Panc1 (cell line): ENCODE results near the gene B4GALT6. TPM values are rescaled to one million over a fixed set of nuclear protein-coding genes. Genes with fewer than 3 reads are reported as not detected.
A peak's percentile ranks its signal among the peaks of the same experiment; 100 is the strongest.

Source experiments
- ATAC-seq: fragments of 200-7000 bp; cut with Tn5 transposase; 2 replicates; pipeline ENCODE4 v1.9.1; 2020; ENCODE audit warnings: mild to moderate bottlenecking, moderate library complexity
- BruUV-seq: library from RNA; stranded (reverse); fragments of 400-500 nt; replicated peaks from 2 replicates; lab custom pipeline; 2021; lab: Mats Ljungman, UMichigan
- CTCF ChIA-PET: fragments of 300-600 bp; sonication (Branson Sonifier 250); formaldehyde crosslinking; loops from one replicate; lab custom pipeline; 2022; ENCODE audit warnings: antibody characterized with exemption; lab: Charles Lee
- POLR2A ChIA-PET: fragments of 300-600 bp; sonication (Branson Sonifier 250); formaldehyde crosslinking; loops from one replicate; lab custom pipeline; 2022; ENCODE audit warnings: antibody characterized with exemption; lab: Charles Lee
- DNase-seq: peaks from one replicate; pipeline ENCODE4 v3.0.0-alpha.2; 2010; ENCODE audit warnings: low read depth, low spot score
- H3K27ac ChIP-seq: 2 replicates; pipeline ENCODE4 v1.5.1; 2011; ENCODE audit warnings: mild to moderate bottlenecking, low read length, inconsistent platforms
- H3K27me3 ChIP-seq: fragments of 200-500 bp; sonication (Bioruptor generic); 2 replicates; pipeline ENCODE4 v1.6.0; 2014; ENCODE audit warnings: low read length, inconsistent platforms; ENCODE audit not compliant: control insufficient read depth, insufficient read depth
- H3K36me3 ChIP-seq: fragments of 200-500 bp; sonication (Bioruptor generic); 2 replicates; pipeline ENCODE4 v1.5.1; 2014; ENCODE audit warnings: inconsistent platforms, mild to moderate bottlenecking, low read length, moderate library complexity; ENCODE audit not compliant: control insufficient read depth, insufficient read depth
- H3K4me1 ChIP-seq: 2 replicates; pipeline ENCODE4 v1.5.1; 2011; ENCODE audit warnings: inconsistent platforms, mild to moderate bottlenecking, low read length, moderate library complexity; ENCODE audit not compliant: control insufficient read depth, insufficient read depth
- H3K4me3 ChIP-seq, 2 experiments: 2 replicates each; pipeline ENCODE4 v1.5.1; 2011 to 2012; ENCODE audit warnings: low read depth in 2 of 2, low read length in 2 of 2, mild to moderate bottlenecking in 2 of 2, inconsistent platforms in 1 of 2, moderate library complexity in 1 of 2
- H3K9me3 ChIP-seq: fragments of 200-500 bp; sonication (Bioruptor generic); 2 replicates; pipeline ENCODE4 v1.5.1; 2014; ENCODE audit warnings: low read depth, mild to moderate bottlenecking, inconsistent platforms, low read length, moderate library complexity; ENCODE audit not compliant: control insufficient read depth, insufficient read depth
- POLR2AphosphoS5 ChIP-seq: IDR thresholded peaks from 2 replicates; pipeline ENCODE4 v1.6.1; 2012; ENCODE audit warnings: mild to moderate bottlenecking, low read depth, low read length, moderate library complexity
- REST ChIP-seq, 2 experiments: IDR thresholded peaks; 2 replicates each; pipeline ENCODE4 v1.6.1; 2011 to 2012; ENCODE audit warnings: low read depth in 2 of 2, control low read depth in 1 of 2, low read length in 1 of 2, mild to moderate bottlenecking in 1 of 2, moderate library complexity in 1 of 2; ENCODE audit not compliant: insufficient read depth in 1 of 2
- SIN3A ChIP-seq: IDR thresholded peaks from 2 replicates; pipeline ENCODE4 v1.6.1; 2012; ENCODE audit warnings: low read depth, mild to moderate bottlenecking, low read length, moderate library complexity, borderline replicate concordance; ENCODE audit not compliant: insufficient read depth
- TCF7L2 ChIP-seq: IDR thresholded peaks from 2 replicates; pipeline ENCODE4 v1.6.1; 2011; ENCODE audit warnings: mild to moderate bottlenecking, low read depth, low read length, inconsistent platforms
- in situ Hi-C: cut with HindIII; loops from 2 replicates; pipeline ENCODE4 v1.10.0; 2016; ENCODE audit warnings: low sequenced_read_pairs, low pct_unique_long_range_greater_than_20kb
- intact Hi-C: fragments of 100-400 bp; cut with micrococcal nuclease; formaldehyde crosslinking; loops from one replicate; pipeline ENCODE4 v1.10.0; 2022; ENCODE audit not compliant: unreplicated experiment
- total RNA-seq: library from RNA; stranded (reverse); gene quantifications from one replicate; pipeline ENCODE4 v1.2.1, GENCODE V29; 2021; ENCODE audit not compliant: unreplicated experiment
- TF ChIP-seq, protein P1 (sequence below): fragments of 450-650 bp; IDR thresholded peaks from 2 replicates; pipeline ENCODE4 v1.5.1; 2017; ENCODE audit warnings: mild to moderate bottlenecking

The B4GALT6 gene
- total RNA-seq, 1 experiment from 2014 or later, result 36.3 TPM

DNA sequence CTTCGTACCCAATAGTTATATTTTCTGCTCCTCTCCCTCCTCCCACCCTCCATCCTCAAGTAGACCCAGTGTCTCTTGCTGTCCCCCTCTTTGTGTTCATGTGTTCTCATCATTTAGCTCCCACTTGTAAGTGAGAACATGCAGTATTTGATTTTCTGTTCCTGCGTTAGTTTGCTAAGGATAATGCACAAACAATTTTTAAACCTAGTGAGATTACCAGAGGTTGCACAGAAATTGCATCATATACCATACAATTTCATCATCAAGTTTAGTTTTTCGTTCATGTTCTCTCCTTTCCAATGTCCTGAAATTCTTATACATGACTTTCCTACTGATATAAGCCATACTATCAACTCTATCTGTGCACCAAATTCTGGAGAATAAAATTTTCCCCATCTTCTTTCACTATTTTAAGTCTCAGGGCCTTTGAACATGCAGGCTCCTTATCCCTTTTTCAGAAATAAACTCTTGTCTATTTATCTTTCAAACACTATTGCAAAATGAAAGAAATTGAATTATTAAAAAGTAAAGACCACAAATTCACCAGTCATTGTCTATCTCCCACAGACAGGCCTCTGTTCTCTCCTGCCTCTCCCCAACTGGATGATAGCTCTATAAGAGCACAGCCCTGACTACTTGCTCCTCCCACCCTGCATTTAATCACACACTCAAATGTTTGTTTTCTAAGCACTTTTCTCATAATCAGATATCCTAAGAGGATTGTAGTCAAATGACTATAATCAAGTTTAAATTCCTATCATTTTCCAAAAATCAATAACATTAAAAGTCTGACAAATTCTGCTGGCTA is 27.2 kb upstream of the B4GALT6 start:
- Histone ChIP-seq H3K36me3 (no peaks in the 10 kb centered on the region), H3K4me1 (no peaks in the 10 kb centered on the region), H3K4me3 (no peak overlapping the region), H3K27ac (no peak overlapping the region), H3K27me3 (no peaks in the 10 kb centered on the region), H3K9me3 (no peaks in the 10 kb centered on the region)
- no TSS peak for BruUV-seq
- in situ Hi-C loops (no loop called here), intact Hi-C loops (no loop called here)
- ATAC-seq, result no peak
- TF ChIP-seq, protein P1, sequence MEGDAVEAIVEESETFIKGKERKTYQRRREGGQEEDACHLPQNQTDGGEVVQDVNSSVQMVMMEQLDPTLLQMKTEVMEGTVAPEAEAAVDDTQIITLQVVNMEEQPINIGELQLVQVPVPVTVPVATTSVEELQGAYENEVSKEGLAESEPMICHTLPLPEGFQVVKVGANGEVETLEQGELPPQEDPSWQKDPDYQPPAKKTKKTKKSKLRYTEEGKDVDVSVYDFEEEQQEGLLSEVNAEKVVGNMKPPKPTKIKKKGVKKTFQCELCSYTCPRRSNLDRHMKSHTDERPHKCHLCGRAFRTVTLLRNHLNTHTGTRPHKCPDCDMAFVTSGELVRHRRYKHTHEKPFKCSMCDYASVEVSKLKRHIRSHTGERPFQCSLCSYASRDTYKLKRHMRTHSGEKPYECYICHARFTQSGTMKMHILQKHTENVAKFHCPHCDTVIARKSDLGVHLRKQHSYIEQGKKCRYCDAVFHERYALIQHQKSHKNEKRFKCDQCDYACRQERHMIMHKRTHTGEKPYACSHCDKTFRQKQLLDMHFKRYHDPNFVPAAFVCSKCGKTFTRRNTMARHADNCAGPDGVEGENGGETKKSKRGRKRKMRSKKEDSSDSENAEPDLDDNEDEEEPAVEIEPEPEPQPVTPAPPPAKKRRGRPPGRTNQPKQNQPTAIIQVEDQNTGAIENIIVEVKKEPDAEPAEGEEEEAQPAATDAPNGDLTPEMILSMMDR, result no peak; the same call in 1 of the 2 replicates
- TF ChIP-seq POLR2AphosphoS5 (no peak), SIN3A (no peak), REST (IDR thresholded peaks at IDR 0.05; ENCODE audit: insufficient read depth in 1 of 2, low read depth in 2 of 2, low read length in 1 of 2) (no peak), TCF7L2 (no peak)
- ChIA-PET CTCF (no interaction called here), POLR2A (no interaction called here)
- DNase-seq, result no peak

- 0 out of 2 replicates have a peak, but pooled peaks have one; percentile 48 for ATAC-seq
- in situ Hi-C loops (no loop called here), intact Hi-C loops (no loop called here)
- POLR2A ChIA-PET, result no interaction called here
- Histone ChIP-seq H3K9me3 (no peaks in the 10 kb centered on the region), H3K4me1 (no peaks in the 10 kb centered on the region), H3K4me3 (no peak overlapping the region), H3K36me3 (no peaks in the 10 kb centered on the region), H3K27me3 (no peaks in the 10 kb centered on the region), H3K27ac (no peak overlapping the region)
- no peak for DNase-seq
- BruUV-seq, result no TSS peak
- CTCF ChIA-PET, result no interaction called here
- TF ChIP-seq, protein P1, result peak; percentile 31
- TF ChIP-seq TCF7L2, result no peak
- TF ChIP-seq REST (IDR thresholded peaks at IDR 0.05; ENCODE audit: insufficient read depth in 1 of 2, low read depth in 2 of 2, low read length in 1 of 2), result no peak
- no peak for TF ChIP-seq POLR2AphosphoS5
- TF ChIP-seq SIN3A, result no peak
Observed at GRCh38 chr18:31710826-31711225, 26.4 kb upstream of the B4GALT6 start.
